Measurements from ENCODE around the gene EEFSEC. TPM values are rescaled to one million over a fixed set of nuclear protein-coding genes. Genes with fewer than 3 reads are reported as not detected.

Gene EEFSEC
- total and polyA plus RNA-seq, 5 donors from 2014 or later, result 16.9 to 21.9 (median 18.5) TPM

DNA sequence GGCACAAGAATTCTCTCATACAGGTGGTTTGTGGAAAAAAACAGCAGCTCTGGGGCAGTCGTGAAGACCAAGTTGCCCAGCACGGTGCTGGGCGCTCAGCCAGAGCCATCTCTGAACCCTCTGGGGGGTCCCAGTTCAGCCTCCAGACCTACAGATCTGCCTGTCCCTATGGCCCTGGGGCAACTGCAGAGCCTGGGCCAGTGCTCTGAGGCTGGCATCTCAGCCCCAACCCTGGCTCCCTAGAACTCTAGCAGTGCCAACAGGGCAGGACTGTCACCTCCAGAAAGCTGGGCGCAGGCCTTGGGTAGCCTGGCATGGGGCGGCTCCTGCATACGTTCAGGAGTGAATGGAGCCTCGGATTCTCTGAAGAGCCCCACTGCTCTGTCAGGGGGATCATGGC lies 268.7 kb downstream of the EEFSEC start:
- H3K4me3 ChIP-seq (ENCODE audit: low read depth, low read length), result no peak overlapping the region
- DNase-seq (no peak), ATAC-seq (ENCODE audit: low read depth in 2 of 2) (no peak)
- H3K9me3 ChIP-seq (ENCODE audit: control insufficient read depth in 2 of 2, low read length in 2 of 2), result no peaks in the 10 kb centered on the region
- H3K4me1 ChIP-seq (ENCODE audit: control insufficient read depth, insufficient read depth, low read length, poor library complexity, severe bottlenecking), result peaks cover 8% of the 10 kb centered on the region
- H3K36me3 ChIP-seq (ENCODE audit: control insufficient read depth, insufficient read depth, low read length), result no peaks in the 10 kb centered on the region
- H3K4me1 Mint-ChIP-seq, result peaks cover 0 to 2% (median 0%) of the 10 kb centered on the region in 4 donors
- no peak overlapping the region for H3K27ac ChIP-seq (ENCODE audit: insufficient read depth, low read length, poor library complexity, severe bottlenecking)
- no peak overlapping the region for H3K27ac Mint-ChIP-seq
- no peaks in the 10 kb centered on the region for H3K36me3 Mint-ChIP-seq
- no peaks in the 10 kb centered on the region for H3K27me3 ChIP-seq (ENCODE audit: control insufficient read depth, insufficient read depth, low read length)
- no peak overlapping the region for H3K4me3 Mint-ChIP-seq
- no peaks in the 10 kb centered on the region for H3K9me3 Mint-ChIP-seq
- peaks cover 9% of the 10 kb centered on the region for H3K27me3 Mint-ChIP-seq

DNA sequence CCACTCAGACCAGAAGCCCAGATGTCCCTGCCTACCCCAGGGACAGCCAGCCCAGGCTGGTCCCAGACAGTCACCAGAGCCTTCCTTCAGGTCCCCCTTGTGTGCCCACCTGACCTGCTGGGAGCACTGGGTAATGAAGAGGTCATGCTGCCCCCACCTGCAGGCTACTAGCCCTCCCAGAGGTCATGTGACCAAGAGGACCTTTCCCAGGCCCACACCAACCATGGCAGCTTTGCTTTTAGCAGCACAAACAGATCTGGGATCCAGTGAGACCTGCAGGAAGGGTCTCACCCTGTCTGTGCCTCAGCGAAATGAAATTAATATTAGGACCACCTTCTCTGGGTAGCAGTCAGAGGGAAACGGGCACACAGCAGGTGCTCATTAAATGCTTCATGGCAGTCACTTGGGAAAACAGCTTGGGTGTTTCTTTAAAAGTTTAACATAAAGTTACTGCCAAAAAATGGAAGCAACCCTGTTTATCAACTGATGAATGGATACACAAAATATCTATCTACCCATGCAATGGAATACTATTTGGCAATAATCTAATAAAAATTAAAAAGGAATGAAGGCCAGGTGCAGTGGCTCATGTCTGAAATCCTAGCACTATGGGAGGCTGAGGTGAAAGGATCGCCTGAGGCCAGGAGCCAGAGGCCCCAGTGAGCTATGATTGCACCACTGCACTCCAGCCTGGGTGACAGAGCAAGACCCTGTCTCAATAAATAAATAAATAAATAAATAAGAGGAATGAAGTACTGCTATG lies 269.7 kb downstream of the EEFSEC start:
- DNase-seq (no peak), ATAC-seq (ENCODE audit: low read depth in 2 of 2) (no peak)
- H3K36me3 ChIP-seq (ENCODE audit: control insufficient read depth, insufficient read depth, low read length), result no peaks in the 10 kb centered on the region
- Mint-ChIP-seq H3K27ac (no peak overlapping the region), H3K9me3 (no peaks in the 10 kb centered on the region), H3K36me3 (no peaks in the 10 kb centered on the region), H3K4me1 (peaks cover 0 to 2% (median 0%) of the 10 kb centered on the region in 4 donors), H3K4me3 (no peak overlapping the region), H3K27me3 (peaks cover 15% of the 10 kb centered on the region)
- no peaks in the 10 kb centered on the region for H3K27me3 ChIP-seq (ENCODE audit: control insufficient read depth, insufficient read depth, low read length)
- H3K4me1 ChIP-seq (ENCODE audit: control insufficient read depth, insufficient read depth, low read length, poor library complexity, severe bottlenecking), result peaks cover 8% of the 10 kb centered on the region
- no peak overlapping the region for H3K27ac ChIP-seq (ENCODE audit: insufficient read depth, low read length, poor library complexity, severe bottlenecking)
- no peaks in the 10 kb centered on the region for H3K9me3 ChIP-seq (ENCODE audit: control insufficient read depth in 2 of 2, low read length in 2 of 2)
- H3K4me3 ChIP-seq (ENCODE audit: low read depth, low read length), result no peak overlapping the region

- H3K27ac Mint-ChIP-seq, result peak overlapping the region in 1 of 3 donors; percentile 64
- H3K36me3 Mint-ChIP-seq, result no peaks in the 10 kb centered on the region
- Histone ChIP-seq H3K4me1 (ENCODE audit: control insufficient read depth, insufficient read depth, low read length, poor library complexity, severe bottlenecking) (peaks cover 8% of the 10 kb centered on the region), H3K4me3 (ENCODE audit: low read depth, low read length) (no peak overlapping the region), H3K27ac (ENCODE audit: insufficient read depth, low read length, poor library complexity, severe bottlenecking) (no peak overlapping the region), H3K27me3 (ENCODE audit: control insufficient read depth, insufficient read depth, low read length) (no peaks in the 10 kb centered on the region), H3K36me3 (ENCODE audit: control insufficient read depth, insufficient read depth, low read length) (no peaks in the 10 kb centered on the region), H3K9me3 (ENCODE audit: control insufficient read depth in 2 of 2, low read length in 2 of 2) (no peaks in the 10 kb centered on the region)
- peaks cover 0 to 2% (median 0%) of the 10 kb centered on the region in 4 donors for H3K4me1 Mint-ChIP-seq
- ATAC-seq (ENCODE audit: low read depth in 2 of 2), result no peak
- H3K27me3 Mint-ChIP-seq, result peaks cover 21% of the 10 kb centered on the region
- H3K9me3 Mint-ChIP-seq, result no peaks in the 10 kb centered on the region
- no peak for DNase-seq
- H3K4me3 Mint-ChIP-seq, result no peak overlapping the region
Measured at GRCh38 chr3:128423525-128424147, 270.4 kb downstream of the EEFSEC start.

DNA sequence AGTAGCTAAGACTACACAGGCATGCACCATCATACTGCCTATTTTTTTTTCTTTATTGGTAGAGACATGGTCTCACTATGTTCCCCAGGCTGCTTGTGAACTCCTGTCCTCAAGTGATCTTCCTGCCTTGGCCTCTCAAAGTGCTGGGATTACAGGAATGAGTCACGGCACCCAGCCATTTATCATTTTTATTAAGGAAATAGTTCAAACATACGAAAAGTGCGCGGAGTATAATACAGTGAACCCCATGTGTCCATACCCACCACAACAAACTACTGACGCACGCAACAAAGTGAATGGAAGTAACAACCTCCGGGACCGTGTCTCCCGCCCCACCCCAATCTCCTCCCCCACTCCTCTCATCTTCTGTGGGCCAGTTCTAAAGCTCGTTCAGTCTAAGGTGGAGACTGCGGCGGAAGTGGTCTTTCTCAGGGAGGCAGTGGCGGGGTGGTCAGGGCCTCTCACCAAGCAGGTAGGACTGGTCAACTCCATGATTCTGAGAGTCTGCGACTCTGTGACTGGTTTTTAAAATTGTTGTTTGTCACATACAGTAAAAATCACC lies 271.3 kb downstream of the EEFSEC start:
- Mint-ChIP-seq H3K36me3 (no peaks in the 10 kb centered on the region), H3K27ac (no peak overlapping the region), H3K27me3 (peaks cover 21% of the 10 kb centered on the region), H3K4me3 (peak overlapping the region in 1 of 4 donors; percentile 56), H3K4me1 (no peaks in the 10 kb centered on the region), H3K9me3 (no peaks in the 10 kb centered on the region)
- Histone ChIP-seq H3K4me3 (ENCODE audit: low read depth, low read length) (no peak overlapping the region), H3K27me3 (ENCODE audit: control insufficient read depth, insufficient read depth, low read length) (no peaks in the 10 kb centered on the region), H3K4me1 (ENCODE audit: control insufficient read depth, insufficient read depth, low read length, poor library complexity, severe bottlenecking) (peaks cover 8% of the 10 kb centered on the region), H3K36me3 (ENCODE audit: control insufficient read depth, insufficient read depth, low read length) (no peaks in the 10 kb centered on the region), H3K27ac (ENCODE audit: insufficient read depth, low read length, poor library complexity, severe bottlenecking) (no peak overlapping the region), H3K9me3 (ENCODE audit: control insufficient read depth in 2 of 2, low read length in 2 of 2) (no peaks in the 10 kb centered on the region)
- DNase-seq (no peak), ATAC-seq (ENCODE audit: low read depth in 2 of 2) (no peak)

DNA sequence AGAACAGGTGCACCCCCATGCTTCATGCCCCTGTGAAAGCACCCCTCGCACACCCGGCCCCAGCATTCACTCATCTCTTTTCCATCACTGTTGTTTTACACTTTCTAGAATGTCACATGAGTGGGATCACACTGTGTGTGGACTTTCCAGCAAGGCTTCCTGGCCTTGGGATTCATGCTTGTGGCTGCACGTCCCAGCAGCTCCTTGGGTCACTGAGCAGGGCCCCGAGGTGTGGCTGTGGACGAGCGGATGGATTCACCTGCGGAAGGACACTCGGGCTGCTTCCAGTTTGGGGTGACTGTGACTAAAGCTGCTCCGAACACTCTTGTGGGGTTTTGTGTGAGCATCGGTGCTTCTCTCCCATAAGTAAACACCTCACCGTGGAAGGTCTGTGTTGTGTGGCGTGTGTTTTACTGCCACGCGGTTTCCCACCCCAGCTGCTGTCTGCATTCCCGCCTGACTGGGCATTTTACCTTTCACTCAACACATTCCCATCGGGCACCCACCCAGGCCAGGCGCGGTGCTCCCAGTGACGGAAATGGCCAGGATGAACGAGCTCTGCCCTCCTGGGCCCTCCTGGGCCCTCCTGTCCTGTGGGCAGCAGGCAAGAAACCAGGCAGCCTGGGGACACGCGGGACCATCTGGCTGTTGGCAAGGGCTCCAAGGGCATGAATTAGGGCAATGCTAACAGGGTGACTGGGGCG lies 272.0 kb downstream of the EEFSEC start:
- no peaks in the 10 kb centered on the region for H3K9me3 ChIP-seq (ENCODE audit: control insufficient read depth in 2 of 2, low read length in 2 of 2)
- DNase-seq (no peak), ATAC-seq (ENCODE audit: low read depth in 2 of 2) (no peak)
- no peak overlapping the region for H3K27ac ChIP-seq (ENCODE audit: insufficient read depth, low read length, poor library complexity, severe bottlenecking)
- no peaks in the 10 kb centered on the region for H3K36me3 ChIP-seq (ENCODE audit: control insufficient read depth, insufficient read depth, low read length)
- Mint-ChIP-seq H3K4me3 (no peak overlapping the region), H3K27me3 (peaks cover 27% of the 10 kb centered on the region), H3K36me3 (no peaks in the 10 kb centered on the region), H3K27ac (no peak overlapping the region), H3K4me1 (no peaks in the 10 kb centered on the region), H3K9me3 (no peaks in the 10 kb centered on the region)
- H3K4me1 ChIP-seq (ENCODE audit: control insufficient read depth, insufficient read depth, low read length, poor library complexity, severe bottlenecking), result peaks cover 8% of the 10 kb centered on the region
- no peak overlapping the region for H3K4me3 ChIP-seq (ENCODE audit: low read depth, low read length)
- H3K27me3 ChIP-seq (ENCODE audit: control insufficient read depth, insufficient read depth, low read length), result no peaks in the 10 kb centered on the region

GRCh38 chr3:128425846-128426127 lies 272.5 kb downstream of the EEFSEC start:
- Mint-ChIP-seq H3K27me3 (peaks cover 30% of the 10 kb centered on the region), H3K36me3 (peaks cover 3% of the 10 kb centered on the region), H3K9me3 (no peaks in the 10 kb centered on the region), H3K4me1 (peaks cover 0 to 3% (median 0%) of the 10 kb centered on the region in 4 donors), H3K4me3 (no peak overlapping the region), H3K27ac (no peak overlapping the region)
- no peaks in the 10 kb centered on the region for H3K27me3 ChIP-seq (ENCODE audit: control insufficient read depth, insufficient read depth, low read length)
- no peaks in the 10 kb centered on the region for H3K9me3 ChIP-seq (ENCODE audit: control insufficient read depth in 2 of 2, low read length in 2 of 2)
- no peak overlapping the region for H3K4me3 ChIP-seq (ENCODE audit: low read depth, low read length)
- peaks cover 8% of the 10 kb centered on the region for H3K4me1 ChIP-seq (ENCODE audit: control insufficient read depth, insufficient read depth, low read length, poor library complexity, severe bottlenecking)
- no peaks in the 10 kb centered on the region for H3K36me3 ChIP-seq (ENCODE audit: control insufficient read depth, insufficient read depth, low read length)
- no peak for ATAC-seq (ENCODE audit: low read depth in 2 of 2)
- no peak overlapping the region for H3K27ac ChIP-seq (ENCODE audit: insufficient read depth, low read length, poor library complexity, severe bottlenecking)
- no peak for DNase-seq

- peak; percentile 75 to 78 for ATAC-seq (ENCODE audit: low read depth in 2 of 2)
- Mint-ChIP-seq H3K9me3 (no peaks in the 10 kb centered on the region), H3K27ac (no peak overlapping the region), H3K4me1 (peaks cover 0 to 4% (median 0%) of the 10 kb centered on the region in 4 donors), H3K27me3 (peaks cover 30% of the 10 kb centered on the region), H3K4me3 (no peak overlapping the region), H3K36me3 (peaks cover 3% of the 10 kb centered on the region)
- Histone ChIP-seq H3K4me3 (ENCODE audit: low read depth, low read length) (no peak overlapping the region), H3K9me3 (ENCODE audit: control insufficient read depth in 2 of 2, low read length in 2 of 2) (no peaks in the 10 kb centered on the region), H3K27me3 (ENCODE audit: control insufficient read depth, insufficient read depth, low read length) (no peaks in the 10 kb centered on the region), H3K4me1 (ENCODE audit: control insufficient read depth, insufficient read depth, low read length, poor library complexity, severe bottlenecking) (peaks cover 8% of the 10 kb centered on the region), H3K27ac (ENCODE audit: insufficient read depth, low read length, poor library complexity, severe bottlenecking) (no peak overlapping the region), H3K36me3 (ENCODE audit: control insufficient read depth, insufficient read depth, low read length) (no peaks in the 10 kb centered on the region)
- DNase-seq, result peak; percentile 22 to 58 (median 23)
Measured at GRCh38 chr3:128426128-128426921, 273.0 kb downstream of the EEFSEC start.
